ENCODE data around the gene DLG2. TPM values are rescaled to one million over a fixed set of nuclear protein-coding genes. Genes with fewer than 3 reads are reported as not detected.

Gene DLG2
- polyA plus RNA-seq, 3 donors, result 0.24 to 0.39 TPM; not detected in 1

DNA sequence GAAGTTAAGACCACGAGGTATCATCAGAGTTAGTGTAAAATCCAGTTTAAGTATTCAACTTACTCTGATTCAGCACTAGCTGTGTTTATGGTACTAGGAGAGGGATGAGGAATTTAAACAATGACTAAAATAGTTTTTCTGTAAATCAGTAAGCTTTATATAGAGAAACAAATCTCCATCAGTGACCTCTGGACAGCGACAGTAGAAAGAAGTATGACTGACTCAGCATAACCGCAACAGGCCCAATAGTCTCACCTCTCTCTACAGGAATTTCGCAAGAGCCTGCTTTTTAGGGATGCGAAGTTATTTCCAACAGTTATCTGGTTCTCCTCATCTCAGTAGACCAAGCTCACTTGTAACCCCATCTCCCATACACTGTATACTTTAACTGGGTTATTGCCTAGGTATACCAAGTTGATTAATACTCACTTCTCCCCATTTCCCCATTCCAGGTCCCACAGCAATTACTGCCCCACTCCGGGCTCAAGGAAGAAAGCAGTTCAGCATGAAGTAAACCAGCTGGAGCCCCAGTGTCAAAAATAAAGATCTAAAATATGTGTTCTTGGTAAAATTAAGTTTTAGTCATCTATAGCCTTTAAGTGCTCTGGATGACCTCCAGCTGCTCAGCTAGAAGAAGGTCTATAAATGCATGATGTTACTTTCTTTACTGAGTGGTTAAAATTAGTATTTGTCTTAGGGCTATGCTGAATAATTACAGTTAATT is 1570.3 kb downstream of the DLG2 start:
- Histone ChIP-seq H2AFZ (ENCODE audit: insufficient read depth, low read depth, low read length, poor library complexity, severe bottlenecking) (no peak overlapping the region), H3K27ac (ENCODE audit: low read depth in 1 of 2, low read length in 2 of 2) (no peak overlapping the region), H3K4me1 (ENCODE audit: control insufficient read depth in 1 of 2, insufficient read depth in 2 of 2, low read length in 2 of 2) (no peaks in the 10 kb centered on the region), H3K9me3 (replicated peaks in 1 of 2; ENCODE audit: control insufficient read depth in 1 of 2, insufficient read depth in 1 of 2, low read length in 2 of 2) (no peaks in the 10 kb centered on the region), H3K4me3 (replicated peaks in 1 of 3; ENCODE audit: low read depth in 2 of 3, low read length in 3 of 3) (no peak overlapping the region), H3K27me3 (ENCODE audit: control insufficient read depth in 2 of 2, insufficient read depth in 2 of 2, low read length in 2 of 2) (no peaks in the 10 kb centered on the region), H3K9ac (ENCODE audit: insufficient read depth, low read length, poor library complexity, severe bottlenecking) (no peak overlapping the region), H3K79me2 (ENCODE audit: insufficient read depth, low read length) (no peaks in the 10 kb centered on the region), H3K36me3 (replicated peaks in 1 of 2; ENCODE audit: control insufficient read depth in 1 of 2, insufficient read depth in 2 of 2, low read length in 2 of 2) (no peaks in the 10 kb centered on the region), H3K4me2 (replicated peaks; ENCODE audit: extremely low read depth, low read length, poor library complexity, severe bottlenecking) (no peak overlapping the region), H4K20me1 (ENCODE audit: insufficient read depth, low read length) (no peaks in the 10 kb centered on the region)
- intact Hi-C loops (cut with micrococcal nuclease), result no loop called here
- WGBS (ENCODE audit: insufficient coverage), result 85% methylated on average over 4 of the region's 6 CpGs
- Mint-ChIP-seq H3K27ac (no peak overlapping the region), H3K9me3 (peaks cover 0 to 8% (median 3%) of the 10 kb centered on the region in 7 donors), H3K4me1 (no peaks in the 10 kb centered on the region), H3K36me3 (no peaks in the 10 kb centered on the region), H3K4me3 (no peak overlapping the region), H3K27me3 (ENCODE audit: low read depth in 3 of 3) (no peaks in the 10 kb centered on the region)
- TF ChIP-seq, protein P1, sequence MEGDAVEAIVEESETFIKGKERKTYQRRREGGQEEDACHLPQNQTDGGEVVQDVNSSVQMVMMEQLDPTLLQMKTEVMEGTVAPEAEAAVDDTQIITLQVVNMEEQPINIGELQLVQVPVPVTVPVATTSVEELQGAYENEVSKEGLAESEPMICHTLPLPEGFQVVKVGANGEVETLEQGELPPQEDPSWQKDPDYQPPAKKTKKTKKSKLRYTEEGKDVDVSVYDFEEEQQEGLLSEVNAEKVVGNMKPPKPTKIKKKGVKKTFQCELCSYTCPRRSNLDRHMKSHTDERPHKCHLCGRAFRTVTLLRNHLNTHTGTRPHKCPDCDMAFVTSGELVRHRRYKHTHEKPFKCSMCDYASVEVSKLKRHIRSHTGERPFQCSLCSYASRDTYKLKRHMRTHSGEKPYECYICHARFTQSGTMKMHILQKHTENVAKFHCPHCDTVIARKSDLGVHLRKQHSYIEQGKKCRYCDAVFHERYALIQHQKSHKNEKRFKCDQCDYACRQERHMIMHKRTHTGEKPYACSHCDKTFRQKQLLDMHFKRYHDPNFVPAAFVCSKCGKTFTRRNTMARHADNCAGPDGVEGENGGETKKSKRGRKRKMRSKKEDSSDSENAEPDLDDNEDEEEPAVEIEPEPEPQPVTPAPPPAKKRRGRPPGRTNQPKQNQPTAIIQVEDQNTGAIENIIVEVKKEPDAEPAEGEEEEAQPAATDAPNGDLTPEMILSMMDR (IDR thresholded peaks at IDR 0.05), result no peak
- no peak for DNase-seq

DNA sequence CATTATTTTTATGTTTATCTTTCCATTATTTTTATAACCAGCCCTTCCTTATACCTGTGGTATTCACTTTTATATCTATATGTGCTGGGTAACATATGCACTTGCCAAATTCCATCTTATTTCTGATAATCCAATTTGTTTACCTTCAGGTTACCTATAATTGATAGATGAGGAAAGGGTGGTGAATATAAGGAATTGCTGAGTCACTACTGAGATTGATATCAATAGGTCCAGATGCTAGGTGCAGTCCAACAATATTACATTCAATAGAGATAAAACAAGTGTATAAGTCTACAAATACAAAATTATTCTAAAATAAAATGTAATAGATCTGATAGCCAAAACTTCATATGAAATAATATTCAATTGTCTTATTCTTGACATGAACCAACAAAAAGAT is 1582.0 kb downstream of the DLG2 start:
- Mint-ChIP-seq H3K4me1 (no peaks in the 10 kb centered on the region), H3K4me3 (no peak overlapping the region), H3K27me3 (ENCODE audit: low read depth in 3 of 3) (no peaks in the 10 kb centered on the region), H3K9me3 (peaks cover 0 to 3% (median 0%) of the 10 kb centered on the region in 7 donors), H3K27ac (no peak overlapping the region), H3K36me3 (no peaks in the 10 kb centered on the region)
- Histone ChIP-seq H3K36me3 (replicated peaks in 1 of 2; ENCODE audit: control insufficient read depth in 1 of 2, insufficient read depth in 2 of 2, low read length in 2 of 2) (no peaks in the 10 kb centered on the region), H3K4me3 (replicated peaks in 1 of 3; ENCODE audit: low read depth in 2 of 3, low read length in 3 of 3) (no peak overlapping the region), H3K4me1 (ENCODE audit: control insufficient read depth in 1 of 2, insufficient read depth in 2 of 2, low read length in 2 of 2) (no peaks in the 10 kb centered on the region), H3K9me3 (replicated peaks in 1 of 2; ENCODE audit: control insufficient read depth in 1 of 2, insufficient read depth in 1 of 2, low read length in 2 of 2) (no peaks in the 10 kb centered on the region), H3K79me2 (ENCODE audit: insufficient read depth, low read length) (no peaks in the 10 kb centered on the region), H2AFZ (ENCODE audit: insufficient read depth, low read depth, low read length, poor library complexity, severe bottlenecking) (no peak overlapping the region), H3K27me3 (ENCODE audit: control insufficient read depth in 2 of 2, insufficient read depth in 2 of 2, low read length in 2 of 2) (no peaks in the 10 kb centered on the region), H3K9ac (ENCODE audit: insufficient read depth, low read length, poor library complexity, severe bottlenecking) (no peak overlapping the region), H3K4me2 (replicated peaks; ENCODE audit: extremely low read depth, low read length, poor library complexity, severe bottlenecking) (no peak overlapping the region), H3K27ac (ENCODE audit: low read depth in 1 of 2, low read length in 2 of 2) (no peak overlapping the region), H4K20me1 (ENCODE audit: insufficient read depth, low read length) (no peaks in the 10 kb centered on the region)
- intact Hi-C loops (cut with micrococcal nuclease), result no loop called here
- TF ChIP-seq, protein P1 (IDR thresholded peaks at IDR 0.05), result no peak
- no peak for DNase-seq

All from CD14-positive monocyte (primary cell).